ENCODE data around the gene POU4F1. TPM values are rescaled to one million over a fixed set of nuclear protein-coding genes. Genes with fewer than 3 reads are reported as not detected.

Gene POU4F1
- total RNA-seq, 4 donors from 2014 or later, result not detected

- intact Hi-C loops (cut with DNase I), result no loop called here
- WGBS, 2 donors, result 6 to 23% methylated on average over 8 to 21 of the region's 112 CpGs
- peak overlapping the region in 2 of 4 donors; percentile 46 to 59 for H3K4me3 ChIP-seq
These were observed 1.3 kb downstream of the POU4F1 start for GRCh38 chr13:78601874-78602560.

GRCh38 chr13:78601124-78601873 lies 2.1 kb downstream of the POU4F1 start:
- TF ChIP-seq POLR2A (IDR thresholded peaks at IDR 0.05) (no peak), CTCF (IDR thresholded peaks at IDR 0.05) (no peak)
- Histone ChIP-seq H3K9me3 (no peaks in the 10 kb centered on the region), H3K4me1 (peaks cover 19 to 46% (median 24%) of the 10 kb centered on the region in 3 donors), H3K27ac (no peak overlapping the region), H3K27me3 (peaks cover 22 to 98% (median 59%) of the 10 kb centered on the region in 4 donors), H3K36me3 (no peaks in the 10 kb centered on the region), H3K4me3 (peak overlapping the region in 2 of 4 donors; percentile 36 to 55)
- no peak for DNase-seq
- intact Hi-C loops (cut with DNase I), result no loop called here
- WGBS, 2 donors, result 11 to 13% methylated on average over 12 to 18 of the region's 58 CpGs

More at GRCh38 chr13:78601874-78602560, 1.3 kb downstream of the POU4F1 start:
- no peak for TF ChIP-seq CTCF (IDR thresholded peaks at IDR 0.05)
- no peak for TF ChIP-seq POLR2A (IDR thresholded peaks at IDR 0.05)
- Histone ChIP-seq H3K36me3 (no peaks in the 10 kb centered on the region), H3K4me1 (peaks cover 18 to 45% (median 19%) of the 10 kb centered on the region in 3 donors), H3K9me3 (no peaks in the 10 kb centered on the region), H3K27me3 (peaks cover 18 to 98% (median 58%) of the 10 kb centered on the region in 4 donors), H3K27ac (no peak overlapping the region)
- no peak for DNase-seq

- no peaks in the 10 kb centered on the region for H3K9me3 ChIP-seq
- no peak for TF ChIP-seq CTCF (IDR thresholded peaks at IDR 0.05)
- TF ChIP-seq POLR2A (IDR thresholded peaks at IDR 0.05), result no peak
- H3K4me1 ChIP-seq, result peaks cover 19 to 55% (median 24%) of the 10 kb centered on the region in 3 donors
- H3K36me3 ChIP-seq, result no peaks in the 10 kb centered on the region
- intact Hi-C loops (cut with DNase I), result no loop called here
- no peak overlapping the region for H3K4me3 ChIP-seq
- no peak for DNase-seq
- no peak overlapping the region for H3K27ac ChIP-seq
- 24 to 36% methylated on average over 12 of the region's 13 CpGs for WGBS, 2 donors
- peaks cover 28 to 98% (median 60%) of the 10 kb centered on the region in 4 donors for H3K27me3 ChIP-seq
These were observed 3.0 kb downstream of the POU4F1 start for GRCh38 chr13:78600280-78600883.

- intact Hi-C loops (cut with DNase I), result no loop called here
- Histone ChIP-seq H3K4me3 (no peak overlapping the region), H3K4me1 (peaks cover 19 to 52% (median 24%) of the 10 kb centered on the region in 3 donors), H3K27me3 (peaks cover 34 to 98% (median 60%) of the 10 kb centered on the region in 4 donors), H3K27ac (no peak overlapping the region), H3K9me3 (no peaks in the 10 kb centered on the region), H3K36me3 (no peaks in the 10 kb centered on the region)
- TF ChIP-seq POLR2A (IDR thresholded peaks at IDR 0.05) (no peak), CTCF (IDR thresholded peaks at IDR 0.05) (no peak)
- DNase-seq, result no peak
- 20 to 28% methylated on average over 6 of the region's 6 CpGs for WGBS, 2 donors
These were observed 3.6 kb downstream of the POU4F1 start for GRCh38 chr13:78599645-78600279.
